ENCODE data around the gene GSTM5. TPM values are rescaled to one million over a fixed set of nuclear protein-coding genes. Genes with fewer than 3 reads are reported as not detected.
A peak's percentile ranks its signal among the peaks of the same experiment; 100 is the strongest.
"Not testable (repeated sequence)": the region's sequence is repeated elsewhere in the genome, so short reads cannot be mapped to it uniquely, and the experiment has no call there.

The GSTM5 gene
- total RNA-seq, 1 experiment from 2014 or later, result not detected

GRCh38 chr1:109704173-109704572, 7.9 kb upstream of the GSTM5 start:
- Histone ChIP-seq H3K9me2 (replicated peaks; ENCODE audit: low read length) (no peaks in the 10 kb centered on the region), H2AFZ (ENCODE audit: low read length) (no peak overlapping the region), H3K9me3 (ENCODE audit: low read length) (no peaks in the 10 kb centered on the region), H3K4me2 (ENCODE audit: low read length) (no peak overlapping the region), H3K4me3 (ENCODE audit: low read length) (no peak overlapping the region), H3K4me1 (ENCODE audit: insufficient read depth, low read length) (peaks cover 6% of the 10 kb centered on the region; the same call in 1 of the 2 replicates), H3K79me2 (ENCODE audit: low read length) (no peaks in the 10 kb centered on the region), H3K27me3 (ENCODE audit: low read length) (no peaks in the 10 kb centered on the region), H4K20me1 (ENCODE audit: low read length) (no peaks in the 10 kb centered on the region), H3F3A (ENCODE audit: low read length, unreplicated experiment) (no peaks in the 10 kb centered on the region), H3K27ac (ENCODE audit: low read length) (no peak overlapping the region), H3K36me3 (ENCODE audit: low read depth, low read length) (no peaks in the 10 kb centered on the region), H3K9ac (ENCODE audit: low read length) (no peak overlapping the region)
- ChIA-PET CTCF (interaction anchor here (0.6 kb wide), 1 partner anchor 64 kb away, joined by 3 read pairs; no protein-coding TSS in a partner anchor), POLR2A (ENCODE audit: unreplicated experiment) (interaction anchor here (0.6 kb wide), 1 partner anchor 552 kb away, joined by 6 read pairs; no protein-coding TSS in a partner anchor)
- TF ChIP-seq EZH2 (IDR thresholded peaks at IDR 0.05; ENCODE audit: low read length, unreplicated experiment) (no peak), CTCF (conservative IDR thresholded peaks at IDR 0.05; ENCODE audit: low read depth, low read length) (no peak; the same call in 1 of the 2 replicates), EZH2phosphoT487 (IDR thresholded peaks at IDR 0.05; ENCODE audit: borderline replicate concordance, low read length) (no peak)
- DNase-seq (no peak), ATAC-seq (no peak)
- intact Hi-C loops (cut with micrococcal nuclease), result loop anchor here (2.0 kb wide), 1 partner anchor 63 kb away; no protein-coding TSS in a partner anchor
- no TSS peak for BruUV-seq (replicated peaks)

- BruUV-seq (replicated peaks), result no TSS peak
- Histone ChIP-seq H3K79me2 (ENCODE audit: low read length) (no peaks in the 10 kb centered on the region), H2AFZ (ENCODE audit: low read length) (no peak overlapping the region), H3K9ac (ENCODE audit: low read length) (no peak overlapping the region), H3K9me3 (ENCODE audit: low read length) (no peaks in the 10 kb centered on the region), H3K27me3 (ENCODE audit: low read length) (no peaks in the 10 kb centered on the region), H3K4me3 (ENCODE audit: low read length) (no peak overlapping the region), H3K4me1 (ENCODE audit: insufficient read depth, low read length) (peaks cover 6% of the 10 kb centered on the region; the same call in 1 of the 2 replicates), H3K4me2 (ENCODE audit: low read length) (no peak overlapping the region), H3F3A (ENCODE audit: low read length, unreplicated experiment) (no peaks in the 10 kb centered on the region), H3K9me2 (replicated peaks; ENCODE audit: low read length) (no peaks in the 10 kb centered on the region), H4K20me1 (ENCODE audit: low read length) (no peaks in the 10 kb centered on the region), H3K27ac (ENCODE audit: low read length) (no peak overlapping the region; the same call in 1 of the 2 replicates), H3K36me3 (ENCODE audit: low read depth, low read length) (no peaks in the 10 kb centered on the region)
- intact Hi-C loops (cut with micrococcal nuclease), result loop anchor here (2.0 kb wide), 1 partner anchor 65 kb away; no protein-coding TSS in a partner anchor
- ChIA-PET CTCF (no interaction called here), POLR2A (ENCODE audit: unreplicated experiment) (no interaction called here)
- peak; percentile 65 for DNase-seq
- ATAC-seq, result peak; percentile 15; the same call in 1 of the 2 replicates
- no peak for TF ChIP-seq EZH2 (IDR thresholded peaks at IDR 0.05; ENCODE audit: low read length, unreplicated experiment)
- no peak for TF ChIP-seq EZH2phosphoT487 (IDR thresholded peaks at IDR 0.05; ENCODE audit: borderline replicate concordance, low read length)
- no peak for TF ChIP-seq CTCF (conservative IDR thresholded peaks at IDR 0.05; ENCODE audit: low read depth, low read length)
Observed at GRCh38 chr1:109705411-109705810, 6.6 kb upstream of the GSTM5 start.

GRCh38 chr1:109708949-109709348, 3.1 kb upstream of the GSTM5 start:
- H3K27me3 ChIP-seq (ENCODE audit: low read length); H3K36me3 ChIP-seq (ENCODE audit: low read depth, low read length); H3F3A ChIP-seq (ENCODE audit: low read length, unreplicated experiment); POLR2A ChIA-PET (ENCODE audit: unreplicated experiment); CTCF ChIA-PET; H4K20me1 ChIP-seq (ENCODE audit: low read length); BruUV-seq (replicated peaks); H3K4me3 ChIP-seq (ENCODE audit: low read length); H3K4me2 ChIP-seq (ENCODE audit: low read length); H3K79me2 ChIP-seq (ENCODE audit: low read length); H3K9me3 ChIP-seq (ENCODE audit: low read length); ATAC-seq; H3K9ac ChIP-seq (ENCODE audit: low read length); H2AFZ ChIP-seq (ENCODE audit: low read length); intact Hi-C loops (cut with micrococcal nuclease); H3K4me1 ChIP-seq (ENCODE audit: insufficient read depth, low read length); H3K9me2 ChIP-seq (replicated peaks; ENCODE audit: low read length); H3K27ac ChIP-seq (ENCODE audit: low read length); DNase-seq: not testable (repeated sequence)

- CTCF ChIA-PET; H2AFZ ChIP-seq (ENCODE audit: low read length); H3K4me1 ChIP-seq (ENCODE audit: insufficient read depth, low read length); POLR2A ChIA-PET (ENCODE audit: unreplicated experiment); H3K4me3 ChIP-seq (ENCODE audit: low read length); H3F3A ChIP-seq (ENCODE audit: low read length, unreplicated experiment); H4K20me1 ChIP-seq (ENCODE audit: low read length); H3K4me2 ChIP-seq (ENCODE audit: low read length); ATAC-seq; H3K27me3 ChIP-seq (ENCODE audit: low read length); intact Hi-C loops (cut with micrococcal nuclease); H3K36me3 ChIP-seq (ENCODE audit: low read depth, low read length); BruUV-seq (replicated peaks); H3K9me2 ChIP-seq (replicated peaks; ENCODE audit: low read length); H3K27ac ChIP-seq (ENCODE audit: low read length); H3K9ac ChIP-seq (ENCODE audit: low read length); H3K9me3 ChIP-seq (ENCODE audit: low read length); H3K79me2 ChIP-seq (ENCODE audit: low read length); DNase-seq: not testable (repeated sequence)
Observed at GRCh38 chr1:109709822-109710221, 2.2 kb upstream of the GSTM5 start.
